T-cell (primary cell): ENCODE measurements around the gene CDC123. TPM values are rescaled to one million over a fixed set of nuclear protein-coding genes. Genes with fewer than 3 reads are reported as not detected.

ENCODE experiments used
- ATAC-seq, 4 experiments: fragments of 200-7000 bp in 3 of 4; fragments of 150-1000 bp in 1 of 4; cut with Tn5 transposase; replicated peaks in 1 of 4; 1 replicate in 3 of 4; 2 replicates in 1 of 4; pipeline ENCODE4 v1.10.0; 2021; ENCODE audit warnings: moderate library complexity in 3 of 4, mild to moderate bottlenecking in 2 of 4, moderate number of reproducible peaks in 1 of 4
- CTCF ChIA-PET, 2 donors: fragments of 300-600 bp; sonication (Branson Sonifier 250); formaldehyde crosslinking; loops; one replicate each; lab custom pipeline; 2022; ENCODE audit warnings: antibody characterized with exemption in 2 of 2; lab: Charles Lee
- POLR2A ChIA-PET, 2 donors: fragments of 300-600 bp; sonication (Branson Sonifier 250); formaldehyde crosslinking; loops; one replicate each; lab custom pipeline; 2022; ENCODE audit warnings: antibody characterized with exemption in 2 of 2; lab: Charles Lee
- DNase-seq, 35 experiments: peaks; one replicate each; pipeline versions ENCODE4 v3.0.0 to v3.0.0-alpha.2; 2013 to 2023
- H3K27ac ChIP-seq: one replicate; pipeline ENCODE4 v1.5.1; 2013; ENCODE audit warnings: low read length
- H3K27me3 ChIP-seq, 2 experiments: replicated peaks in 1 of 2; 1 replicate in 1 of 2; 2 replicates in 1 of 2; pipeline versions ENCODE4 v1.6.1 to v1.7.0; 2013; ENCODE audit warnings: low read length in 1 of 2, mixed read lengths in 1 of 2; ENCODE audit not compliant: control insufficient read depth in 2 of 2, insufficient read depth in 2 of 2; ENCODE audit errors: extremely low read depth in 1 of 2
- H3K36me3 ChIP-seq, 2 donors: 1 replicate in 1 of 2; 2 replicates in 1 of 2; pipeline versions ENCODE4 v1.6.1 to v1.7.0; 2013; ENCODE audit warnings: low read length in 1 of 2; ENCODE audit not compliant: control insufficient read depth in 2 of 2, insufficient read depth in 1 of 2; ENCODE audit errors: extremely low read depth in 1 of 2
- H3K4me1 ChIP-seq, 2 experiments: 1 replicate in 1 of 2; 2 replicates in 1 of 2; pipeline versions ENCODE4 v1.6.1 to v1.7.0; 2013; ENCODE audit warnings: low read length in 2 of 2, mixed read lengths in 1 of 2; ENCODE audit not compliant: insufficient read depth in 2 of 2, control insufficient read depth in 1 of 2; ENCODE audit errors: extremely low read depth in 1 of 2
- H3K4me3 ChIP-seq, 2 donors: 1 replicate in 1 of 2; 2 replicates in 1 of 2; pipeline versions ENCODE4 v1.5.1 to v1.7.0; 2013; ENCODE audit warnings: mild to moderate bottlenecking in 2 of 2, low read length in 1 of 2, moderate library complexity in 1 of 2; ENCODE audit not compliant: control insufficient read depth in 1 of 2; ENCODE audit errors: extremely low read depth in 1 of 2
- H3K9me3 ChIP-seq: 2 replicates; pipeline ENCODE4 v1.7.0; 2013
- H3K27ac Mint-ChIP-seq, 2 donors: one replicate each; pipeline ENCODE4 v1.8.0; 2020 to 2021; ENCODE audit warnings: mild to moderate bottlenecking in 2 of 2, mixed read lengths in 2 of 2
- H3K27me3 Mint-ChIP-seq, 2 donors: one replicate each; pipeline ENCODE4 v1.8.0; 2021 to 2022; ENCODE audit warnings: mixed read lengths in 2 of 2
- H3K36me3 Mint-ChIP-seq: one replicate; pipeline ENCODE4 v1.8.0; 2021; ENCODE audit warnings: mixed read lengths
- H3K4me1 Mint-ChIP-seq, 3 donors: one replicate each; pipeline ENCODE4 v1.8.0; 2020 to 2022; ENCODE audit warnings: mixed read lengths in 3 of 3, mild to moderate bottlenecking in 1 of 3
- H3K4me3 Mint-ChIP-seq, 3 donors: one replicate each; pipeline ENCODE4 v1.8.0; 2020 to 2022; ENCODE audit warnings: mild to moderate bottlenecking in 3 of 3, mixed read lengths in 3 of 3, moderate library complexity in 3 of 3
- H3K9me3 Mint-ChIP-seq, 3 donors: one replicate each; pipeline ENCODE4 v1.8.0; 2020 to 2022; ENCODE audit warnings: mixed read lengths in 3 of 3
- WGBS: methylation state at CpG from one replicate; pipeline ENCODE4 v1.1.5; 2013; ENCODE audit warnings: missing lambda C conversion rate; ENCODE audit not compliant: insufficient coverage; 5-methylcytosine and 5-hydroxymethylcytosine counted together
- total RNA-seq, 35 experiments: library from RNA in 6 of 35; stranded (reverse) in 6 of 35; fragments of 120-200 nt in 1 of 35; gene quantifications; one replicate each; pipeline versions ENCODE4 v1.2.1 to v1.2.4 and lab custom pipeline; 2013 to 2026

Gene CDC123
- total RNA-seq, 5 donors from 2014 or later (not counting 1 experiment from before 2014, with no cell fraction given), result 35.5 to 48.6 (median 43.7) TPM

- H3K36me3 Mint-ChIP-seq, result peaks cover 48% of the 10 kb centered on the region
- H3K4me1 Mint-ChIP-seq, result peaks cover 2 to 5% (median 2%) of the 10 kb centered on the region in 3 donors
- Histone ChIP-seq H3K9me3 (no peaks in the 10 kb centered on the region), H3K4me3 (no peak overlapping the region), H3K27me3 (no peaks in the 10 kb centered on the region), H3K4me1 (no peaks in the 10 kb centered on the region), H3K27ac (no peak overlapping the region), H3K36me3 (peaks cover 2 to 68% of the 10 kb centered on the region in 2 donors)
- no peak overlapping the region for H3K27ac Mint-ChIP-seq
- 80% methylated on average over 1 of the region's 3 CpGs for WGBS
- CTCF ChIA-PET, result no interaction called here
- POLR2A ChIA-PET, result no interaction called here
- H3K4me3 Mint-ChIP-seq, result no peak overlapping the region
- ATAC-seq (no peak), DNase-seq (no peak)
- H3K9me3 Mint-ChIP-seq, result no peaks in the 10 kb centered on the region
- no peaks in the 10 kb centered on the region for H3K27me3 Mint-ChIP-seq
Observed at GRCh38 chr10:12235116-12235694, 39.2 kb downstream of the CDC123 start.

DNA sequence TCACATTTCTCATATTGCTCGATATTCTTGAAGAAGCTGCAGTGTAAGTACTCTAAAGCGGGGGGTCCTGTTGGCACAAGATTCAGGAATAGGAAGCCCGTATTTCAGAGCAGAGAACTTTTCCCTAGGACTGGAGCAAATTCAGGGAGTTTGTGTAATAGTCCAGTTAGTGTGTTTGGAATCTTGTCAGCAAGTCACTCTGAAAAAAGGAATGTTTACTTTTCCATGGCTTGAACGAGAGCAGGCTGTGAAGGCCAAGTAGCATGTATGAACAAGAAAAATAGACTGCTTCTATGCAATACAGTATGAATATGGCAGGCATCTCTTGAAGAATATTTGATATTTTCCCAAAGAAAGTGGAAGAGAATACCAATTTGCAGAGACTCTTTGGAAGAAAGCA lies 39.8 kb downstream of the CDC123 start:
- H3K27ac Mint-ChIP-seq, result no peak overlapping the region
- H3K4me1 Mint-ChIP-seq, result peaks cover 3 to 11% (median 8%) of the 10 kb centered on the region in 3 donors
- ATAC-seq (no peak), DNase-seq (no peak)
- Histone ChIP-seq H3K27ac (no peak overlapping the region), H3K9me3 (no peaks in the 10 kb centered on the region), H3K27me3 (no peaks in the 10 kb centered on the region), H3K36me3 (peaks cover 2 to 68% of the 10 kb centered on the region in 2 donors), H3K4me3 (no peak overlapping the region), H3K4me1 (no peaks in the 10 kb centered on the region)
- no peak overlapping the region for H3K4me3 Mint-ChIP-seq
- no peaks in the 10 kb centered on the region for H3K9me3 Mint-ChIP-seq
- H3K27me3 Mint-ChIP-seq, result no peaks in the 10 kb centered on the region
- peaks cover 47% of the 10 kb centered on the region for H3K36me3 Mint-ChIP-seq
- ChIA-PET POLR2A (no interaction called here), CTCF (interaction anchor here in 1 of 2 donors (0.6 kb wide), 1 partner anchor 421 kb away, joined by 3 read pairs; no protein-coding TSS in a partner anchor)
- WGBS, result 100% methylated on average over 3 of the region's 4 CpGs

GRCh38 chr10:12237265-12238220 lies 41.6 kb downstream of the CDC123 start:
- Mint-ChIP-seq H3K27ac (no peak overlapping the region), H3K4me1 (peaks cover 14 to 23% (median 17%) of the 10 kb centered on the region in 3 donors), H3K9me3 (no peaks in the 10 kb centered on the region), H3K36me3 (peaks cover 44% of the 10 kb centered on the region), H3K4me3 (no peak overlapping the region), H3K27me3 (no peaks in the 10 kb centered on the region)
- no peak overlapping the region for H3K4me3 ChIP-seq
- POLR2A ChIA-PET, result no interaction called here
- no peak overlapping the region for H3K27ac ChIP-seq
- 83% methylated on average over 1 of the region's 13 CpGs for WGBS
- no peaks in the 10 kb centered on the region for H3K27me3 ChIP-seq
- DNase-seq (no peak), ATAC-seq (no peak)
- no peaks in the 10 kb centered on the region for H3K9me3 ChIP-seq
- CTCF ChIA-PET, result interaction anchor here (0.6 to 1.4 kb wide), 2 partner anchors 20 to 22 kb away, joined by 4 read pairs; no protein-coding TSS in a partner anchor
- H3K4me1 ChIP-seq, result no peaks in the 10 kb centered on the region
- H3K36me3 ChIP-seq, result peaks cover 2 to 69% of the 10 kb centered on the region in 2 donors

DNA sequence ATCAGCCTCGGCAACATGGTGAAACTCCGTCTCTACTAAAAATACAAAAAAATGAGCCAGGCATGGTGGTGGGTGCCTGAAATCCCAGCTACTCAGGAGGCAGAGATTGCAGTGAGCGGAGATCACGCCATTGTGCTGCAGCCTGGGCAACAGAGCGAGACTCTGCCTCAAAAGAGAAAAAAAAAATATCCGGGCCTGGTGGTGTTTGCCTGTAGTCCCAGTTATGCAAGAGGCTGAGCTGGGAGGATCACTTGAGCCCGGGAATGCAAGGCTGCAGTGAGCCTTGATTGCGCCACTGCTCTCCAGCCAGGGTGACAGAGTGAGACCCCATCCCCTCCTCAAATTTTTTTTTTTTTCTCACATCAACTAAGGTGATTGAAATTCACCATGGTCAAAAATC lies 42.8 kb downstream of the CDC123 start:
- no peak overlapping the region for H3K27ac ChIP-seq
- Mint-ChIP-seq H3K4me3 (no peak overlapping the region), H3K36me3 (peaks cover 46% of the 10 kb centered on the region), H3K27me3 (no peaks in the 10 kb centered on the region), H3K4me1 (peaks cover 14 to 24% (median 17%) of the 10 kb centered on the region in 3 donors), H3K9me3 (no peaks in the 10 kb centered on the region), H3K27ac (no peak overlapping the region)
- no peaks in the 10 kb centered on the region for H3K9me3 ChIP-seq
- DNase-seq (no peak), ATAC-seq (no peak)
- no peak overlapping the region for H3K4me3 ChIP-seq
- no peaks in the 10 kb centered on the region for H3K27me3 ChIP-seq
- ChIA-PET CTCF (interaction anchor here (0.7 to 1.4 kb wide), 2 partner anchors 18 to 24 kb away, joined by 3 to 4 read pairs; no protein-coding TSS in a partner anchor), POLR2A (no interaction called here)
- WGBS, result 100% methylated on average over 6 of the region's 8 CpGs
- H3K36me3 ChIP-seq, result peaks cover 2 to 66% of the 10 kb centered on the region in 2 donors
- H3K4me1 ChIP-seq, result no peaks in the 10 kb centered on the region

DNA sequence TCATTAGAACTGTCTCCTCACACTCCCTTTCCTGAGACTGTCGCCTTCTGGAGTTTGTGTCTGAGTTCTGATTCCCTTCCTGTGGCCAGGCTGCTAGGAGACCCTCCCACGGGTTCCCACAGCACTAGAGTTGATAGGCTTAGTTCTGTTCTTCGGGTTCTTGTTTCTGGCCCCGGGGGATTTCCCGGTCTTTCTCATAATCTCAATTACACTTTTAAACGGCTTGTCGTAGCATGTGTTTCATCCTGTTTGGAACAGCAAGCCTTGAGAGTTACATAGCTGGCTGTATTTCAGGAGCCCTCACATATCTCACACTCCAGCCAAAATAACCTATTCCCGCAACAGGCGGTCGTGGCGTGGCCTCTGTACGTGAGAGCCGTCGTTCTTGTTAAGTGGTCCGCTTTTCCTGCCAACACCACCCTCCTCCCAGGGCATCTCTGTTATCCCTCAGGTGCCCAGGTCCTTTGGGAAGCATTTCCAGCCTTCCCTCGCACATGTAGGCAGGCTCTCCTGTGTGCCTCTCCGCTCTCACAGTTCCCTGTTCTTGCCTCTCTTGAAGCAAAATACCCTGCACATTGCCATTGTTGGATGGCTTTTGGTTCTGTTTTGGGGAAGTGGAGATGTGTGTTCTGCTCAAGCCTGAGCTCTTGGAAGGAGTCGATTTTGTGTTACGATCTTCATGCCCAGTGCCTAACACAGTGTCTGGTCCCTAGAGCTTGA lies 46.0 kb downstream of the CDC123 start:
- Mint-ChIP-seq H3K27me3 (no peaks in the 10 kb centered on the region), H3K4me3 (no peak overlapping the region), H3K4me1 (peaks cover 14 to 27% (median 17%) of the 10 kb centered on the region in 3 donors), H3K9me3 (no peaks in the 10 kb centered on the region), H3K36me3 (peaks cover 39% of the 10 kb centered on the region), H3K27ac (peak overlapping the region; percentile 78 to 83)
- Histone ChIP-seq H3K4me3 (no peak overlapping the region), H3K36me3 (peaks cover 4 to 72% of the 10 kb centered on the region in 2 donors), H3K4me1 (no peaks in the 10 kb centered on the region), H3K27ac (no peak overlapping the region), H3K9me3 (no peaks in the 10 kb centered on the region), H3K27me3 (no peaks in the 10 kb centered on the region)
- CTCF ChIA-PET, result interaction anchor here in 1 of 2 donors (0.5 kb wide), 1 partner anchor 831 kb away, joined by 3 read pairs; no protein-coding TSS in a partner anchor
- no peak for ATAC-seq
- no peak for DNase-seq
- POLR2A ChIA-PET, result interaction anchor here in 1 of 2 donors (0.6 kb wide), 1 partner anchor 458 kb away, joined by 3 read pairs; no protein-coding TSS in a partner anchor
- 70% methylated on average over 17 of the region's 19 CpGs for WGBS
